K562 (cell line): ENCODE results near the gene KLK7. TPM values are rescaled to one million over a fixed set of nuclear protein-coding genes. Genes with fewer than 3 reads are reported as not detected.

Experiments used
- ATAC-seq: fragments of 200-7000 bp; cut with Tn5 transposase; 3 replicates; pipeline ENCODE4 v1.9.1; 2020; ENCODE audit warnings: moderate library complexity
- BruUV-seq: library from RNA; stranded (reverse); fragments of 400-500 nt; replicated peaks from 2 replicates; lab custom pipeline; 2021; lab: Mats Ljungman, UMichigan
- CTCF ChIA-PET: fragments of 300-600 bp; formaldehyde crosslinking; extraction: SDS; loops from one replicate; lab custom pipeline; 2021; ENCODE audit warnings: low intra/inter-chr PET ratio; lab: Yijun Ruan, JAX
- POLR2A ChIA-PET: fragments of 300-600, 350-650 bp; sonication (Branson Sonifier 250); formaldehyde crosslinking; extraction: SDS; loops from one replicate; lab custom pipeline; 2021; ENCODE audit warnings: antibody characterized with exemption, inconsistent platforms; lab: Yijun Ruan, JAX
- DNase-seq, 4 experiments: peaks; one replicate each; pipeline versions ENCODE4 v3.0.0 to v3.0.0-alpha.2; 2011 to 2018; ENCODE audit warnings: low spot score in 3 of 4, mixed read lengths in 3 of 4; ENCODE audit errors: extremely low read depth in 1 of 4
- FAIRE-seq: peaks from 2 replicates; lab custom pipeline; 2011; peaks lifted over from hg19 to GRCh38; lab: Jason Lieb, UNC
- H2AFZ ChIP-seq: 2 replicates; pipeline ENCODE4 v1.6.0; 2011; ENCODE audit warnings: low read depth, low read length, control low read depth, inconsistent platforms
- H3K27ac ChIP-seq: fragments of 200-600 bp; 3 replicates; pipeline ENCODE4 v1.8.0; 2011; ENCODE audit warnings: low read depth, mild to moderate bottlenecking, control low read depth, inconsistent platforms, low read length, moderate library complexity, mixed read lengths; ENCODE audit errors: extremely low read depth
- H3K27me3 ChIP-seq, 2 experiments: fragments of 300-600 bp in 1 of 2; 2 replicates in 1 of 2; 3 replicates in 1 of 2; pipeline versions ENCODE4 v1.6.0 to v1.8.0; 2011; ENCODE audit warnings: inconsistent platforms in 2 of 2, low read length in 2 of 2, mild to moderate bottlenecking in 1 of 2, mixed read lengths in 1 of 2, moderate library complexity in 1 of 2; ENCODE audit not compliant: control insufficient read depth in 2 of 2, insufficient read depth in 2 of 2
- H3K36me3 ChIP-seq: fragments of 300-600 bp; 3 replicates; pipeline ENCODE4 v1.8.0; 2011; ENCODE audit warnings: mild to moderate bottlenecking, low read length, inconsistent platforms; ENCODE audit not compliant: control insufficient read depth, insufficient read depth
- H3K4me1 ChIP-seq, 2 experiments: fragments of 200-600 bp in 1 of 2; replicated peaks in 1 of 2; 2 replicates in 1 of 2; 3 replicates in 1 of 2; pipeline versions ENCODE4 v1.5.1 to v1.8.0; 2011; ENCODE audit warnings: inconsistent platforms in 2 of 2, low read length in 2 of 2, mild to moderate bottlenecking in 1 of 2, mixed read lengths in 1 of 2, moderate library complexity in 1 of 2; ENCODE audit not compliant: control insufficient read depth in 2 of 2, insufficient read depth in 2 of 2
- H3K4me2 ChIP-seq: 2 replicates; pipeline ENCODE4 v1.6.1; 2011; ENCODE audit warnings: low read length, control low read depth, inconsistent platforms, mixed read lengths; ENCODE audit not compliant: insufficient read depth
- H3K4me3 ChIP-seq: fragments of 200-600 bp; sonication (generic), shearing (Covaris generic); 2 replicates; pipeline ENCODE4 v1.5.1; 2016; ENCODE audit warnings: control low read depth, inconsistent platforms
- H3K79me2 ChIP-seq: fragments of 200-600 bp; 3 replicates; pipeline ENCODE4 v1.8.0; 2011; ENCODE audit warnings: low read length, inconsistent platforms; ENCODE audit not compliant: control insufficient read depth, insufficient read depth
- H3K9ac ChIP-seq, 2 experiments: 2 replicates each; pipeline versions ENCODE4 v1.6.0 to v1.6.1; 2011; ENCODE audit warnings: low read depth in 2 of 2, low read length in 2 of 2, control low read depth in 1 of 2, inconsistent platforms in 1 of 2, mild to moderate bottlenecking in 1 of 2, mixed read lengths in 1 of 2; ENCODE audit not compliant: insufficient read depth in 1 of 2
- H3K9me1 ChIP-seq: one replicate; pipeline ENCODE4 v1.6.0; 2011; ENCODE audit warnings: inconsistent platforms, mild to moderate bottlenecking, low read length, moderate library complexity; ENCODE audit not compliant: control insufficient read depth, insufficient read depth
- H3K9me3 ChIP-seq: replicated peaks from 2 replicates; pipeline ENCODE4 v1.5.1; 2011; ENCODE audit warnings: low read depth, low read length, inconsistent platforms; ENCODE audit not compliant: control insufficient read depth, insufficient read depth
- H4K20me1 ChIP-seq: replicated peaks from 2 replicates; pipeline ENCODE4 v1.6.1; 2011; ENCODE audit warnings: low read length, inconsistent platforms, mixed read lengths; ENCODE audit not compliant: control insufficient read depth, insufficient read depth
- DACH1 ChIP-seq: fragments of 450-650 bp; IDR thresholded peaks from 2 replicates; pipeline ENCODE4 v1.6.1; 2018; ENCODE audit not compliant: partially characterized antibody
- EGR1 ChIP-seq: fragments of 450-650 bp; conservative IDR thresholded peaks from 2 replicates; pipeline ENCODE4 v1.6.1; 2017; ENCODE audit warnings: mild to moderate bottlenecking
- FOSL1 ChIP-seq: fragments of 200-800 bp; sonication (Bioruptor generic); conservative IDR thresholded peaks from 2 replicates; pipeline ENCODE4 v1.6.1; 2016; ENCODE audit warnings: missing genetic modification characterization, missing compliant biosample characterization
- GATAD2A ChIP-seq: fragments of 450-650 bp; IDR thresholded peaks from 2 replicates; pipeline ENCODE4 v1.6.1; 2017
- KAT8 ChIP-seq: fragments of 450-650 bp; IDR thresholded peaks from 2 replicates; pipeline ENCODE4 v1.6.1; 2016; ENCODE audit warnings: low read depth, mild to moderate bottlenecking
- KLF1 ChIP-seq: fragments of 450-650 bp; IDR thresholded peaks from 2 replicates; pipeline ENCODE4 v1.6.1; 2016; ENCODE audit warnings: missing genetic modification characterization, missing compliant biosample characterization
- KLF13 ChIP-seq: fragments of 450-650 bp; IDR thresholded peaks from 2 replicates; pipeline ENCODE4 v1.6.1; 2016; ENCODE audit warnings: missing genetic modification characterization, low read depth, mild to moderate bottlenecking, missing compliant biosample characterization, moderate library complexity, borderline replicate concordance
- NELFE ChIP-seq: IDR thresholded peaks from 2 replicates; pipeline ENCODE4 v1.6.1; 2011; ENCODE audit warnings: mild to moderate bottlenecking; ENCODE audit not compliant: insufficient read depth, insufficient read length
- NFIC ChIP-seq: fragments of 450-650 bp; IDR thresholded peaks from 2 replicates; pipeline ENCODE4 v1.6.1; 2017; ENCODE audit warnings: mild to moderate bottlenecking, inconsistent platforms
- NR1H2 ChIP-seq: sonication (generic); formaldehyde crosslinking; IDR thresholded peaks from 2 replicates; pipeline ENCODE4 v1.4.0; 2020; ENCODE audit warnings: mild to moderate bottlenecking, missing genetic modification reagents
- TEAD4 ChIP-seq, 2 experiments: sonication (generic) in 1 of 2; formaldehyde crosslinking in 1 of 2; IDR thresholded peaks; 2 replicates each; pipeline versions ENCODE4 v1.6.1 to v1.8.0; 2012 to 2022; ENCODE audit warnings: borderline replicate concordance in 1 of 2, inconsistent platforms in 1 of 2, low read length in 1 of 2, mild to moderate bottlenecking in 1 of 2, missing genetic modification reagents in 1 of 2
- THAP7 ChIP-seq: fragments of 250-450 bp; sonication (Bioruptor Pico); IDR thresholded peaks from 2 replicates; pipeline ENCODE4 v1.5.0; 2021
- ZNF232 ChIP-seq: sonication (generic); formaldehyde crosslinking; IDR thresholded peaks from 2 replicates; pipeline ENCODE4 v1.8.0; 2022; ENCODE audit warnings: mild to moderate bottlenecking, missing genetic modification reagents
- ZNF785 ChIP-seq: fragments of 250-450 bp; sonication (Bioruptor Pico); IDR thresholded peaks from 2 replicates; pipeline ENCODE4 v1.4.0; 2020; ENCODE audit warnings: mild to moderate bottlenecking
- WGBS: fragments of 100-300 bp; shearing (Covaris generic); methylation state at CpG from one replicate; pipeline ENCODE4 v1.1.6; 2016; ENCODE audit warnings: low coverage, mixed read lengths; ENCODE audit not compliant: insufficient coverage; ENCODE audit errors: missing lambda C conversion rate; 5-methylcytosine and 5-hydroxymethylcytosine counted together
- in situ Hi-C: fragments of 300-500 bp; cut with MboI; formaldehyde crosslinking; loops from 4 replicates; pipeline ENCODE4 v1.15.0; 2018; ENCODE audit warnings: inconsistent platforms, mixed read lengths
- intact Hi-C: fragments of 100-400 bp; cut with micrococcal nuclease; formaldehyde crosslinking; loops from 2 replicates; pipeline ENCODE4 v1.14.2; 2022
- polyA plus RNA-seq, 8 experiments: library from polyadenylated mRNA; depleted of rRNA in 4 of 8; stranded (reverse) in 5 of 8; unstranded in 3 of 8; fragments of >200 nt; fragmentation: Nextera tagmentation in 2 of 8; fragmentation: Illumina TruSeq in 1 of 8; extraction: Ambion mirVana in 2 of 8; extraction: Trizol in 1 of 8; gene quantifications; 2 replicates each; pipeline versions ENCODE4 v1.2.1 to v1.2.3, GENCODE V29; 2011 to 2014; ENCODE audit warnings: inconsistent platforms in 1 of 8, missing spikeins in 1 of 8
- total RNA-seq, 7 experiments: library from RNA; depleted of rRNA in 6 of 7; stranded (reverse); fragments of >200 nt in 6 of 7; fragmentation: Illumina TruSeq in 2 of 7; extraction: Trizol in 2 of 7; gene quantifications; 2 replicates each; pipeline versions ENCODE4 v1.2.1 to v1.2.3, GENCODE V29; 2011 to 2021; ENCODE audit warnings: low replicate concordance in 1 of 7

Gene KLK7
- total and polyA plus RNA-seq, 9 of the 15 experiments (the other 6 are each of a cell fraction or from before 2014, with no cell fraction given), result 0.03 TPM; not detected in 8

DNA sequence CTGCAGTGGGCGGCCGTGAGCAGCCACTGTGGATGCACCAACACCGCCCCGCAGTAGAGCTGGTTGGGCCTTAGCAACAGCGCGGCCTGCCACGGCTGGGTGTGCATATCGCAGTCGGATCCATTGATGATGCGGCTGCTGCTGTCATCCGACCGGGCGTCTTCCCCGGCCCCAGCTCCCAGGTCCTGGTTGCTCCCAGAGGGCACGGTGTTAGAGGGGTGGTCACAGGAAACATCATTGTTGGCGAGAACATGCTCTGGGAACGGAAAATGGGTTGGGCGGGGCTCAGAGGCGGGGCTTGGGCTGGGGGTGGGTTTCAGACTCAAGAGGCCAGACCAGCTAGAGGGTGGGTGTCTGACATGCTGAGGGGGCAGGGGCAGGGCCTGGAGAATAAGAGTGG lies 33.9 kb downstream of the KLK7 start:
- no TSS peak for BruUV-seq
- WGBS, result 31% methylated on average over 14 of the region's 19 CpGs
- ATAC-seq, result no peak
- POLR2A ChIA-PET, result interaction anchor here (0.5 kb wide), 1 partner anchor 145 kb away, joined by 3 read pairs; no protein-coding TSS in a partner anchor
- Histone ChIP-seq H3K4me2 (no peak overlapping the region), H3K27me3 (peaks cover 13 to 30% of the 10 kb centered on the region in 2 experiments; a peak in 4 of 5 replicates), H3K79me2 (no peaks in the 10 kb centered on the region), H3K9me3 (no peaks in the 10 kb centered on the region), H3K36me3 (no peaks in the 10 kb centered on the region), H3K4me1 (peaks cover 0 to 8% of the 10 kb centered on the region in 2 experiments; a peak in 2 of 5 replicates), H3K9me1 (no peaks in the 10 kb centered on the region), H4K20me1 (no peaks in the 10 kb centered on the region), H3K9ac (no peak overlapping the region), H3K4me3 (no peak overlapping the region), H3K27ac (no peak overlapping the region), H2AFZ (no peak overlapping the region)
- FAIRE-seq, result no peak
- CTCF ChIA-PET, result no interaction called here
- intact Hi-C loops, result no loop called here
- in situ Hi-C loops, result no loop called here
- TF ChIP-seq NELFE (no peak), KLF13 (tag) (no peak), KLF1 (no peak), FOSL1 (tag) (no peak), NR1H2 (CRISPR knock-in tag) (no peak), ZNF232 (no peak), THAP7 (no peak), GATAD2A (no peak), DACH1 (no peak), EGR1 (no peak), KAT8 (no peak), ZNF785 (CRISPR knock-in tag) (no peak), TEAD4 (IDR thresholded peaks at IDR 0.05; ENCODE audit: low read length) (no peak), TEAD4 (CRISPR knock-in tag; IDR thresholded peaks at IDR 0.05; ENCODE audit: borderline replicate concordance) (no peak), NFIC (no peak)
- no peak for DNase-seq
